ENCODE measurements around the gene PDCD6IP.
"Not testable (repeated sequence)": the region's sequence is repeated elsewhere in the genome, so short reads cannot be mapped to it uniquely, and the experiment has no call there.

Gene PDCD6IP

GRCh38 chr3:33855884-33856546, 57.6 kb downstream of the PDCD6IP start:
- Mint-ChIP-seq H3K27ac (peak overlapping the region; percentile 78), H3K4me1 (ENCODE audit: low read depth) (peaks cover 33% of the 10 kb centered on the region), H3K4me3 (no peak overlapping the region), H3K9me3 (no peaks in the 10 kb centered on the region), H3K36me3 (ENCODE audit: low read depth) (peaks cover 64% of the 10 kb centered on the region), H3K27me3 (no peaks in the 10 kb centered on the region)

GRCh38 chr3:33857701-33858100, 59.3 kb downstream of the PDCD6IP start:
- H3K9me3 Mint-ChIP-seq, H3K27ac Mint-ChIP-seq: not testable (repeated sequence)

DNA sequence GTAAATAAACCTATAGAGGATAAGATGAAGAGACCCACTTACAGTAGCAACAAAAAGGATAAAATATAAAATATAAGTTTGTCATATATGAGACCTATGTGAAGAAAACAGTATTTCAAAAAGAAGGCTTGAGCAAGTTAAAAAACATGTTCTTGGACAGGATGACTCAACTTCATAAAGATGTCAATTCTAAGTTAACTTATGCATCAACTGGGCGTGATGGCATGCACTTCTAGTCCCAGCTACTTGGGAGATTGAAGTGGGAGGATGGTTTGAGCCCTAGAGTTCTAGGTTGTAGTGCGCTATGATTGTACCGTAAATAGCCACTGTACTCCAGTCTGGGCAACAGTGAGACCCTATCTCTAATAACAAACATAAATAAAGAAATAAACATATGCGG, 59.7 kb downstream of the PDCD6IP start:
- Mint-ChIP-seq H3K4me3 (no peak overlapping the region), H3K9me3 (no peaks in the 10 kb centered on the region), H3K36me3 (ENCODE audit: low read depth) (peaks cover 66% of the 10 kb centered on the region), H3K4me1 (ENCODE audit: low read depth) (peaks cover 26% of the 10 kb centered on the region), H3K27ac (no peak overlapping the region), H3K27me3 (no peaks in the 10 kb centered on the region)

More at GRCh38 chr3:33857701-33858100, 59.3 kb downstream of the PDCD6IP start:
- not testable (repeated sequence) for H3K4me3 Mint-ChIP-seq, H3K27me3 Mint-ChIP-seq
- peaks cover 26% of the 10 kb centered on the region for H3K4me1 Mint-ChIP-seq (ENCODE audit: low read depth)
- H3K36me3 Mint-ChIP-seq (ENCODE audit: low read depth), result peaks cover 65% of the 10 kb centered on the region

DNA sequence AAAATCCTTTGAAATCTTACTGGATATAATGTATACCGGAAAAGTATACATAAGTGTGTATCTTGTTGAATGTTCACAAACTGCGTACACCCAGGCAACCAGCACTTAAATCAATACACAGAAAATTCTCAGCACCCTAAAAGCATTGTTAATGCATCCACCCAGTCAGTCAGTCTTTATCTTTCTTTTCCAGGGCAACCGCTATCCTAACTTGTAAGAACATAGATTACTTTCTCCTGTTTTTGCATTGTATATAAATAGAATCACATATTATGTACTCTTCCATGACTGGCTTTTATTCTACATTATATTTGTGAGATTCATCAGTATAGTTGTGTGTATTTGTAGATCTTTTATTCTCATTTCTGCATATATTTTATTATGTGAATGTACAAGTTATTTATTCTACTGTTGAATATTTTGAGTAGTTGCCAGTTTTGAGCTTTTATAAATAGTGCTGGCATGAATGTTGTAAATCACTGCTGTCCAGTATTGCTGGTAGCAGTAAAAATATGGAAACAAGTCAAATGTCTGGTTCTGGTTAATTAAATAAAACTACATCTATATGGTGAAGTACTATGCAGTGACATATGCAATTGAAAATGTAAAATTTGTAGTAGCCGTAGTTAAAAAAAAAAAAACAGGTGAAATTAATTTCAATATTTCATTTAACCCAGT, 62.1 kb downstream of the PDCD6IP start:
- no peaks in the 10 kb centered on the region for H3K27me3 Mint-ChIP-seq
- H3K36me3 Mint-ChIP-seq (ENCODE audit: low read depth), result peaks cover 65% of the 10 kb centered on the region
- peaks cover 9% of the 10 kb centered on the region for H3K4me1 Mint-ChIP-seq (ENCODE audit: low read depth)
- H3K27ac Mint-ChIP-seq, result no peak overlapping the region
- no peaks in the 10 kb centered on the region for H3K9me3 Mint-ChIP-seq
- no peak overlapping the region for H3K4me3 Mint-ChIP-seq

GRCh38 chr3:33865133-33865532, 66.7 kb downstream of the PDCD6IP start:
- H3K4me3 Mint-ChIP-seq, result no peak overlapping the region
- no peaks in the 10 kb centered on the region for H3K27me3 Mint-ChIP-seq
- peaks cover 11% of the 10 kb centered on the region for H3K4me1 Mint-ChIP-seq (ENCODE audit: low read depth)

GRCh38 chr3:33868309-33868708, 69.9 kb downstream of the PDCD6IP start:
- H3K4me3 Mint-ChIP-seq, result no peak overlapping the region
- no peaks in the 10 kb centered on the region for H3K9me3 Mint-ChIP-seq
- H3K27me3 Mint-ChIP-seq, result no peaks in the 10 kb centered on the region
- peaks cover 42% of the 10 kb centered on the region for H3K36me3 Mint-ChIP-seq (ENCODE audit: low read depth)
- no peak overlapping the region for H3K27ac Mint-ChIP-seq
- peaks cover 11% of the 10 kb centered on the region for H3K4me1 Mint-ChIP-seq (ENCODE audit: low read depth)

More at GRCh38 chr3:33865133-33865532, 66.7 kb downstream of the PDCD6IP start:
- Mint-ChIP-seq H3K27ac (no peak overlapping the region), H3K36me3 (ENCODE audit: low read depth) (peaks cover 55% of the 10 kb centered on the region), H3K9me3 (no peaks in the 10 kb centered on the region)

DNA sequence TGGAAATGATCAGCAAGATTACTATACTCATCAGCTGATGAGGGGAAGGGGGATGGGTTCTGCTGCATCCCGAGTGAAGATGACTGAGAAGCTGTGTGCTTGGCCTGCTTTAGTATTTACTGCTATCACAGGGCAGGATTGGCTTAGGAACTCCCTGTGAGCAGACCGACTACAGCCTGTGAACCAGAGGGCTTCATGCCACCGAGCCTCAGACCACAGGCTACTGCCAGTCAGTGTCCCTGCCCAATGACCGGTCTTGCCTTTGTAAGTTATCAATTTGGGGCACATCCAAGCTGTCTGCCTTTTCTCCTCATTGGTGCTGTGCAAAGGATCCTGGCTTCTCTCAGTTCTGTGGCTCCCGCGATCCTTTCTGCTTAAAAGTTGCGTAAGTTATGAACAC, 71.5 kb downstream of the PDCD6IP start:
- Mint-ChIP-seq H3K27me3 (no peaks in the 10 kb centered on the region), H3K36me3 (ENCODE audit: low read depth) (peaks cover 28% of the 10 kb centered on the region), H3K4me3 (no peak overlapping the region), H3K27ac (no peak overlapping the region), H3K9me3 (no peaks in the 10 kb centered on the region), H3K4me1 (ENCODE audit: low read depth) (peaks cover 11% of the 10 kb centered on the region)

GRCh38 chr3:33874815-33875214, 76.4 kb downstream of the PDCD6IP start:
- Mint-ChIP-seq H3K36me3 (ENCODE audit: low read depth) (peaks cover 7% of the 10 kb centered on the region), H3K4me3 (no peak overlapping the region), H3K27me3 (no peaks in the 10 kb centered on the region), H3K9me3 (no peaks in the 10 kb centered on the region), H3K4me1 (ENCODE audit: low read depth) (peaks cover 3% of the 10 kb centered on the region), H3K27ac (no peak overlapping the region)

DNA sequence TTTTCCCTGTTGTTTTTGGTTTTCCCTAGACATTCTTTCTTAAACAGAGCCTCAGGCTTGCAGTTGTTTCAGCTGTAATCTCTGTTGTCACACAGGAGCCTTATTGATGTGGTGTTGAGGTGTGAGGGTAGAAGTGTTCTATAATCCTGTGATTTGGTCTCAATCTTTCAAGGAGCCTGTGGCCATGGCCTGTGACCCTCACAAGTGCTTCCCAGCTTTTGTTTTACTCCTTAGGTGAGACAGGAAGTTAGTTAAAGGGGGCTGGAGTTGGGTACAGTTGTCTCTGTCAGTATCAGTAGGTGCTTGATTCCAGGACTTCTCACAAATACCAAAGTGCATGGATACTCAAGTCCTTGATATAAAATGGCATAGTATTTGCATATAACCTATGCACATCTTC, 77.2 kb downstream of the PDCD6IP start:
- H3K4me3 Mint-ChIP-seq, result no peak overlapping the region
- no peaks in the 10 kb centered on the region for H3K9me3 Mint-ChIP-seq
- H3K27ac Mint-ChIP-seq, result no peak overlapping the region
- H3K36me3 Mint-ChIP-seq (ENCODE audit: low read depth), result no peaks in the 10 kb centered on the region
- peaks cover 3% of the 10 kb centered on the region for H3K4me1 Mint-ChIP-seq (ENCODE audit: low read depth)
- no peaks in the 10 kb centered on the region for H3K27me3 Mint-ChIP-seq

DNA sequence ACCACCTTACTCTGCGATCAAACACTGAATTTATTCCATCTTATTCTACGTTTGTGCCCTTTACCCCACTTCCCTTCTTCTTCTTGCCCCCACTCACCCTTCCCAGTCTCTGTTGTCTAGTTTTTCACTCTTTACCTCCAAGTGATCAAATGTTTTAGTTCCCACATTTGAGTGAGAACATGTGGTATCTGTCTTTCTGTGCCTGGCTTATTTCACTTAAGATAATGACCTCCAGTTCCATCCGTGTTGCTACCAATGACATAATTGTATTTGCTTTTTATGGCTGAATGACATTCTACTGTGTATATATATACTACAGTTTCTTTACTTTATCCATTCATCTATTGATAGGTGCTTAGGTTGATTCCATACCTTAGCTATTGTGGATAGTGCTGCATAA, 78.8 kb downstream of the PDCD6IP start:
- no peak overlapping the region for H3K4me3 Mint-ChIP-seq
- H3K27ac Mint-ChIP-seq, result no peak overlapping the region
- no peaks in the 10 kb centered on the region for H3K36me3 Mint-ChIP-seq (ENCODE audit: low read depth)
- no peaks in the 10 kb centered on the region for H3K27me3 Mint-ChIP-seq
- H3K9me3 Mint-ChIP-seq, result no peaks in the 10 kb centered on the region
- peaks cover 3% of the 10 kb centered on the region for H3K4me1 Mint-ChIP-seq (ENCODE audit: low read depth)

DNA sequence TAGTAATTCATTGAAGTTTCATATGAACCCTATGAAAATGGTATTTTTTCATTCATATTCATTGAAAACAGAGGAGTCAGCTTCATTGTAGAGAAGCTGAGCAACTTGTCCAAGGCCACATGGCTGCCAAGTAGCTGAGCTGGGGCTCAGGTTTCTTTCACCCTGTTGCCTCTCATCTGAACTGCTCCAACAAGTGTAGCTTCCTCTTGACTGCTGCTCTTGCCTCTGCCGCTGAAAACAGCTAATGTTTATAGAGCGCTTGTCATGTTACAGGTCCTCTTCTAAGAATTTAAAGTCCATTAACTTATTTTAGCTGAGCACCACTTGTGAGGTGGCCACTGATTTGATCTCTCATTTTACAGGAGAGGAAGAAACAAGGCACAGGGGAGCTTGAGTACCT, 81.1 kb downstream of the PDCD6IP start:
- no peaks in the 10 kb centered on the region for H3K27me3 Mint-ChIP-seq
- H3K4me1 Mint-ChIP-seq (ENCODE audit: low read depth), result peaks cover 8% of the 10 kb centered on the region
- H3K9me3 Mint-ChIP-seq, result no peaks in the 10 kb centered on the region
- H3K36me3 Mint-ChIP-seq (ENCODE audit: low read depth), result no peaks in the 10 kb centered on the region
- no peak overlapping the region for H3K27ac Mint-ChIP-seq
- H3K4me3 Mint-ChIP-seq, result no peak overlapping the region

- H3K27ac Mint-ChIP-seq, result no peak overlapping the region
- peaks cover 7% of the 10 kb centered on the region for H3K4me1 Mint-ChIP-seq (ENCODE audit: low read depth)
- no peaks in the 10 kb centered on the region for H3K9me3 Mint-ChIP-seq
- no peak overlapping the region for H3K4me3 Mint-ChIP-seq
- peaks cover 5% of the 10 kb centered on the region for H3K27me3 Mint-ChIP-seq
- no peaks in the 10 kb centered on the region for H3K36me3 Mint-ChIP-seq (ENCODE audit: low read depth)
Measured at GRCh38 chr3:33881156-33882064, 83.0 kb downstream of the PDCD6IP start.

DNA sequence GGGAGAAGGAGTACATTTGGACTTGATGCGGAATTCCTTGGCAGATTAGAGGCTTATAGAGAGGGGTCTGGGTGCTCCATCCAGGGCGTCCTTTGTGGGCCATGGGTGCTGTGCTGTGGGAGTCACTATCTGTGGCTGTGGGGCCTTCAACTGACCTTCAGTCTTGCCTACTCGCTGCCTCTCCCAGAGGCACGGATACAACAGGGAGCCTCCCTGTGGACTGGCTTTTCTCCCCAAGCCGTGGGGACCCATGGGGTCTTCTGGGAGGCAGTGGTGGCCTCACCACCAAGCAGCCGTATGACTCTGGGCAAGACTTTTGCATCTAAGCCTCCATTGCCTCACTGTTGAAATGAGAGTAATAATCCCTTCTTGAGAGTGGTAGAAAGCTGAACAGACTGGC, 83.9 kb downstream of the PDCD6IP start:
- Mint-ChIP-seq H3K27ac (no peak overlapping the region), H3K27me3 (peaks cover 5% of the 10 kb centered on the region)

GRCh38 chr3:33883538-33883950, 85.1 kb downstream of the PDCD6IP start:
- Mint-ChIP-seq H3K9me3 (no peaks in the 10 kb centered on the region), H3K27me3 (peaks cover 5% of the 10 kb centered on the region), H3K27ac (no peak overlapping the region), H3K4me1 (ENCODE audit: low read depth) (peaks cover 5% of the 10 kb centered on the region), H3K4me3 (no peak overlapping the region), H3K36me3 (ENCODE audit: low read depth) (no peaks in the 10 kb centered on the region)

More for the DNA sequence above, 83.9 kb downstream of the PDCD6IP start:
- H3K4me3 Mint-ChIP-seq, result no peak overlapping the region
- H3K4me1 Mint-ChIP-seq (ENCODE audit: low read depth), result peaks cover 5% of the 10 kb centered on the region
- H3K9me3 Mint-ChIP-seq, result no peaks in the 10 kb centered on the region
- H3K36me3 Mint-ChIP-seq (ENCODE audit: low read depth), result no peaks in the 10 kb centered on the region
